Gastroesophageal sphincter (tissue), 4 donors: ENCODE data around the gene TMEM266. TPM values are rescaled to one million over a fixed set of nuclear protein-coding genes. Genes with fewer than 3 reads are reported as not detected.

Experiments used
- ATAC-seq: fragments of 150-250 bp; one replicate; pipeline ENCODE4 v1.9.1; 2016; ENCODE audit warnings: mild to moderate bottlenecking, moderate library complexity
- H3K27ac ChIP-seq, 4 donors: fragments of 200-600 bp; sonication (generic) in 3 of 4; 1 replicate in 3 of 4; 2 replicates in 1 of 4; pipeline ENCODE4 v1.5.1; 2016 to 2019
- H3K27me3 ChIP-seq: fragments of 200-600 bp; sonication (generic); one replicate; pipeline ENCODE4 v1.5.1; 2019
- H3K36me3 ChIP-seq, 2 donors: fragments of 200-600 bp; sonication (generic); one replicate each; pipeline ENCODE4 v1.5.1; 2019; ENCODE audit warnings: control low read depth in 1 of 2
- H3K4me1 ChIP-seq, 3 donors: fragments of 200-600 bp; sonication (generic); 1 replicate in 2 of 3; 2 replicates in 1 of 3; pipeline ENCODE4 v1.5.1; 2016 to 2019; ENCODE audit warnings: control low read depth in 2 of 3
- H3K4me3 ChIP-seq, 2 donors: fragments of 200-600 bp; sonication (generic); one replicate each; pipeline ENCODE4 v1.5.1; 2019; ENCODE audit warnings: mild to moderate bottlenecking in 1 of 2, moderate library complexity in 1 of 2
- H3K9me3 ChIP-seq, 3 donors: fragments of 200-600 bp; sonication (generic); one replicate each; pipeline ENCODE4 v1.5.1; 2017 to 2019; ENCODE audit warnings: control low read depth in 2 of 3
- CTCF ChIP-seq, 4 experiments: fragments of 200-600 bp in 2 of 4; fragments of 450-650 bp in 2 of 4; sonication (generic) in 1 of 4; IDR thresholded peaks; one replicate each; pipeline ENCODE4 v1.5.1; 2017 to 2019; ENCODE audit warnings: antibody characterized with exemption in 4 of 4, mild to moderate bottlenecking in 2 of 4, moderate library complexity in 2 of 4
- EP300 ChIP-seq: sonication (generic); formaldehyde crosslinking; IDR thresholded peaks from one replicate; pipeline ENCODE4 v1.6.1; 2017; ENCODE audit warnings: antibody characterized with exemption, mild to moderate bottlenecking
- POLR2A ChIP-seq, 2 donors: fragments of 450-650 bp; IDR thresholded peaks; one replicate each; pipeline ENCODE4 v1.6.1; 2017; ENCODE audit warnings: antibody characterized with exemption in 2 of 2, mild to moderate bottlenecking in 2 of 2, moderate library complexity in 1 of 2
- POLR2AphosphoS5 ChIP-seq: sonication (generic); formaldehyde crosslinking; IDR thresholded peaks from one replicate; pipeline ENCODE4 v1.6.1; 2017; ENCODE audit warnings: antibody characterized with exemption
- WGBS, 2 donors: methylation state at CpG; one replicate each; pipeline ENCODE4 v1.1.5; 2018; ENCODE audit warnings: low coverage in 1 of 2; 5-methylcytosine and 5-hydroxymethylcytosine counted together
- total RNA-seq, 4 donors: library from RNA; depleted of rRNA; stranded (reverse); fragments of >200 nt; gene quantifications; one replicate each; pipeline ENCODE4 v1.1.0, GENCODE V29; 2016

Gene TMEM266
- total RNA-seq, 4 donors from 2014 or later = 0.77 TPM; not detected in 3

- WGBS, 2 donors = 50% methylated on average over 1 of the region's 5 CpGs; no CpG with 5 or more reads in 1 of the 2 donors
- Histone ChIP-seq H3K4me1 (peaks cover 3 to 52% (median 30%) of the 10 kb centered on the region in 3 donors), H3K9me3 (no peaks in the 10 kb centered on the region), H3K27me3 (no peaks in the 10 kb centered on the region), H3K36me3 (peaks cover 0 to 16% of the 10 kb centered on the region in 2 donors), H3K27ac (no peak overlapping the region), H3K4me3 (no peak overlapping the region)
- TF ChIP-seq EP300 = no peak
- no peak for TF ChIP-seq POLR2AphosphoS5
- no peak for TF ChIP-seq POLR2A (IDR thresholded peaks at IDR 0.05)
- no peak for ATAC-seq
Measured at GRCh38 chr15:76200641-76201105, 140.9 kb downstream of the TMEM266 start.

- Histone ChIP-seq H3K4me3 (no peak overlapping the region), H3K4me1 (peaks cover 3 to 48% (median 22%) of the 10 kb centered on the region in 3 donors), H3K27me3 (no peaks in the 10 kb centered on the region), H3K36me3 (peaks cover 0 to 19% of the 10 kb centered on the region in 2 donors), H3K9me3 (no peaks in the 10 kb centered on the region), H3K27ac (no peak overlapping the region)
- no peak for ATAC-seq
- no CpG with 5 or more reads among the region's 6 CpGs for WGBS, 2 donors
- TF ChIP-seq CTCF (IDR thresholded peaks at IDR 0.05) = no peak
- TF ChIP-seq POLR2A (IDR thresholded peaks at IDR 0.05) = no peak
- no peak for TF ChIP-seq EP300
- TF ChIP-seq POLR2AphosphoS5 = no peak
Measured at GRCh38 chr15:76201536-76202255, 141.9 kb downstream of the TMEM266 start.

GRCh38 chr15:76203346-76204108 is 143.7 kb downstream of the TMEM266 start:
- peaks cover 0 to 23% of the 10 kb centered on the region in 2 donors for H3K36me3 ChIP-seq
- ATAC-seq = no peak
- H3K4me3 ChIP-seq = no peak overlapping the region
- no peaks in the 10 kb centered on the region for H3K9me3 ChIP-seq
- H3K4me1 ChIP-seq = peaks cover 0 to 30% (median 6%) of the 10 kb centered on the region in 3 donors
- H3K27me3 ChIP-seq = no peaks in the 10 kb centered on the region
- TF ChIP-seq POLR2A (IDR thresholded peaks at IDR 0.05) (no peak), EP300 (no peak), POLR2AphosphoS5 (no peak), CTCF (IDR thresholded peaks at IDR 0.05) (no peak)
- 90% methylated on average over 4 of the region's 23 CpGs; no CpG with 5 or more reads in 1 of the 2 donors for WGBS, 2 donors
- no peak overlapping the region for H3K27ac ChIP-seq

- H3K36me3 ChIP-seq = peaks cover 0 to 30% of the 10 kb centered on the region in 2 donors
- H3K27me3 ChIP-seq = no peaks in the 10 kb centered on the region
- no peak for ATAC-seq
- TF ChIP-seq POLR2AphosphoS5 = no peak
- TF ChIP-seq EP300 = no peak
- no peak for TF ChIP-seq CTCF (IDR thresholded peaks at IDR 0.05)
- TF ChIP-seq POLR2A (IDR thresholded peaks at IDR 0.05) = no peak
- no peaks in the 10 kb centered on the region for H3K9me3 ChIP-seq
- 55 to 90% methylated on average over 2 to 6 of the region's 18 CpGs for WGBS, 2 donors
- peaks cover 0 to 22% (median 2%) of the 10 kb centered on the region in 3 donors for H3K4me1 ChIP-seq
- no peak overlapping the region for H3K4me3 ChIP-seq
- H3K27ac ChIP-seq = no peak overlapping the region
Measured at GRCh38 chr15:76204109-76204845, 144.5 kb downstream of the TMEM266 start.
